ENCODE measurements around the gene COL4A6.
"Not testable (repeated sequence)": the region's sequence is repeated elsewhere in the genome, so short reads cannot be mapped to it uniquely, and the experiment has no call there.

Gene COL4A6

GRCh38 chrX:108415146-108415545 is 23.1 kb downstream of the COL4A6 start:
- no peak for TF ChIP-seq CTCF (conservative IDR thresholded peaks at IDR 0.05; ENCODE audit: low read depth, low read length)
- H3K4me3 ChIP-seq (ENCODE audit: low read length), result no peak overlapping the region
- DNase-seq (ENCODE audit: low read depth), result no peak

GRCh38 chrX:108412783-108413182 is 25.4 kb downstream of the COL4A6 start:
- TF ChIP-seq CTCF (conservative IDR thresholded peaks at IDR 0.05; ENCODE audit: low read depth, low read length), result no peak
- no peak for DNase-seq (ENCODE audit: low read depth)
- H3K4me3 ChIP-seq (ENCODE audit: low read length), result no peak overlapping the region

- DNase-seq (ENCODE audit: low read depth), result no peak
- TF ChIP-seq CTCF (conservative IDR thresholded peaks at IDR 0.05; ENCODE audit: low read depth, low read length), result no peak
- no peak overlapping the region for H3K4me3 ChIP-seq (ENCODE audit: low read length)
These were observed 38.6 kb downstream of the COL4A6 start for GRCh38 chrX:108399418-108400165.

GRCh38 chrX:108397627-108398391 is 40.4 kb downstream of the COL4A6 start:
- H3K4me3 ChIP-seq (ENCODE audit: low read length), result no peak overlapping the region
- DNase-seq (ENCODE audit: low read depth), result no peak
- TF ChIP-seq CTCF (conservative IDR thresholded peaks at IDR 0.05; ENCODE audit: low read depth, low read length), result no peak

- no peak overlapping the region for H3K4me3 ChIP-seq (ENCODE audit: low read length)
- TF ChIP-seq CTCF (conservative IDR thresholded peaks at IDR 0.05; ENCODE audit: low read depth, low read length), result no peak
- no peak for DNase-seq (ENCODE audit: low read depth)
These were observed 41.2 kb downstream of the COL4A6 start for GRCh38 chrX:108396986-108397385.

- no peak for TF ChIP-seq CTCF (conservative IDR thresholded peaks at IDR 0.05; ENCODE audit: low read depth, low read length)
- H3K4me3 ChIP-seq (ENCODE audit: low read length), result no peak overlapping the region
- DNase-seq (ENCODE audit: low read depth), result no peak
These were observed 41.9 kb downstream of the COL4A6 start for GRCh38 chrX:108396188-108396891.

GRCh38 chrX:108390976-108391717 is 47.1 kb downstream of the COL4A6 start:
- not testable (repeated sequence) for H3K4me3 ChIP-seq (ENCODE audit: low read length); DNase-seq (ENCODE audit: low read depth)
